ENCODE data around the gene KATNAL1.

Gene KATNAL1

DNA sequence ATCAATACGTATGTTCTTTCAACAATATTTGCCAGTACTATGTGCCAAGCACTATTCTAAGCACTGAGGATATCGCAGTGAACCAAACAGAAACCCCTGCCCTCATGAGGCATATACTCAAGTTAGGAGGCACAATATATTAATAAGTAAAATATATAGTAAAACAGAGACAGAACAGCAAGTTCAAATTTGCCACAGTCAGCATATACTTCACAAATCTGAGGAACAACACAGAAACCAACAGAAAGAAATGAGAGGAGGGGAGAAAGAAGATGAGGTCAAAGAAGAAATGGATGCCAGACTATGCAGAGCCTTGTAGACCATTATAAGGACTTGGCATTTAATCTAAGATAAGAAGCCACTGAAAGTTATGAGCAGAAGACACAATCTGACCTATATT, 59.9 kb downstream of the KATNAL1 start:
- no peak overlapping the region for H3K4me3 ChIP-seq (ENCODE audit: low read length)
- H3K4me1 ChIP-seq (ENCODE audit: control insufficient read depth, insufficient read depth, low read length) = no peaks in the 10 kb centered on the region
- H3K9me3 ChIP-seq (replicated peaks; ENCODE audit: low read length) = no peaks in the 10 kb centered on the region
- H3K4me2 ChIP-seq (ENCODE audit: low read length) = no peak overlapping the region
- H3K27me3 ChIP-seq (ENCODE audit: control insufficient read depth, insufficient read depth, low read length) = no peaks in the 10 kb centered on the region
- no peak overlapping the region for H3K9ac ChIP-seq (ENCODE audit: low read depth, low read length)
- H3K36me3 ChIP-seq (ENCODE audit: insufficient read depth, low read length) = peaks cover 4% of the 10 kb centered on the region

DNA sequence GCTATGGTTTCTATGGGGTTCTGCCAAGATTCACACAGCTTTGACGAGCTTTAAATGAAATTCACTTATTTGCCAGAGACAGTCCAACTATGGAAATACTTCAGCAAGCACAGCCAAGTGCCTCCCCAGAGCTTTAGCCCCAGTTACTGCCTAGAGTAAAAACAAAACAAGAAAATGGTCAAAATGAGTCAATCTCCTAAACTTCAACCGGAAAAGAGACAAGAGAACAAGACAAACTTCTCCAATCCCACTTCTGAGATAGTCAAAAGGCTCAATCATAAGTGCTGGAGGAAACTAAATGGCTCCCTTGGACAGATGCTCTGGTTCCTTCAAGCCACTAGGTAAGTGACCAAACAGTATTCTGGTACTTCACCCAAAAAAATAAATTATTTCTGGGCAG, 65.8 kb downstream of the KATNAL1 start:
- Histone ChIP-seq H3K9me3 (replicated peaks; ENCODE audit: low read length) (no peaks in the 10 kb centered on the region), H3K4me3 (ENCODE audit: low read length) (no peak overlapping the region), H3K4me1 (ENCODE audit: control insufficient read depth, insufficient read depth, low read length) (no peaks in the 10 kb centered on the region), H3K9ac (ENCODE audit: low read depth, low read length) (no peak overlapping the region), H3K27me3 (ENCODE audit: control insufficient read depth, insufficient read depth, low read length) (no peaks in the 10 kb centered on the region), H3K4me2 (ENCODE audit: low read length) (no peak overlapping the region), H3K36me3 (ENCODE audit: insufficient read depth, low read length) (peaks cover 11% of the 10 kb centered on the region)

DNA sequence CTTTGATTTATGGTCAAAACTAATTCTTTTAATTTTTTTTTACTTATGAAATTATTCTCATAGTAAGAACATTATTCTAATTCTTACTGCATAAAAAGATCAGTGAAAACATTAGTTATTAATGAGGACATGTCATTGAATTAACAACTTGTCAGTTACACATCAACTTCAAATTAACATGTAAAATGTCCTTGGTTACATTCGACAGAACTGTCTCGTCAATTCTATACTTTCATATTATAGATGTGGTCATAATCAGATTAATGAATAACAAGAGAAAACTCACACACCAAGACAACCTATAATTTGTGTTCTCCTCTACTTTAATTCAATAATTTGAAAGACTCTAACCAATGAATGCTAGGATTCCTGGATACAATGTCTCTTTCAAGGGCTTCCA, 66.7 kb downstream of the KATNAL1 start:
- H3K4me1 ChIP-seq (ENCODE audit: control insufficient read depth, insufficient read depth, low read length) = no peaks in the 10 kb centered on the region
- H3K9me3 ChIP-seq (replicated peaks; ENCODE audit: low read length) = no peaks in the 10 kb centered on the region
- H3K4me3 ChIP-seq (ENCODE audit: low read length) = no peak overlapping the region
- H3K36me3 ChIP-seq (ENCODE audit: insufficient read depth, low read length) = peaks cover 11% of the 10 kb centered on the region
- no peaks in the 10 kb centered on the region for H3K27me3 ChIP-seq (ENCODE audit: control insufficient read depth, insufficient read depth, low read length)
- no peak overlapping the region for H3K4me2 ChIP-seq (ENCODE audit: low read length)
- no peak overlapping the region for H3K9ac ChIP-seq (ENCODE audit: low read depth, low read length)

DNA sequence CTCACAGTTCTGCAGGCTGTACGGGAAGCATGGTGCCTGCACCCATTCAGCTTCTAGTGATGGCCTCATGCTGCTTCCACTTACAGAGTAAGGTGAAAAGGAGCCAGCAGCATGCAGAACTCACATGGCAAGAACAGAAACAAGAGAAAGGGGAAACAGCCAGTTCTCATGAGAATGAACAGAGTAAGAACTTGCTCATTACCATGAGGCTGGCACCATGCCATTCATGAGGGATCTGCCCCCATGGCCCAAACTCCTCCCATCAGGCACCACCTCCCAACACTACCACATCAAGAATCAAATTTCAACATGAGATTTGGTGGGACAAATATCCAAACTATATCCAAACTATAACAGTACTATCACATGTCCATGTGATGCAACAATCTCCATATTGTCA, 72.1 kb downstream of the KATNAL1 start:
- Histone ChIP-seq H3K36me3 (ENCODE audit: insufficient read depth, low read length) (peaks cover 32% of the 10 kb centered on the region), H3K4me3 (ENCODE audit: low read length) (no peak overlapping the region), H3K9ac (ENCODE audit: low read depth, low read length) (no peak overlapping the region), H3K9me3 (replicated peaks; ENCODE audit: low read length) (no peaks in the 10 kb centered on the region), H3K27me3 (ENCODE audit: control insufficient read depth, insufficient read depth, low read length) (no peaks in the 10 kb centered on the region), H3K4me2 (ENCODE audit: low read length) (no peak overlapping the region), H3K4me1 (ENCODE audit: control insufficient read depth, insufficient read depth, low read length) (no peaks in the 10 kb centered on the region)

DNA sequence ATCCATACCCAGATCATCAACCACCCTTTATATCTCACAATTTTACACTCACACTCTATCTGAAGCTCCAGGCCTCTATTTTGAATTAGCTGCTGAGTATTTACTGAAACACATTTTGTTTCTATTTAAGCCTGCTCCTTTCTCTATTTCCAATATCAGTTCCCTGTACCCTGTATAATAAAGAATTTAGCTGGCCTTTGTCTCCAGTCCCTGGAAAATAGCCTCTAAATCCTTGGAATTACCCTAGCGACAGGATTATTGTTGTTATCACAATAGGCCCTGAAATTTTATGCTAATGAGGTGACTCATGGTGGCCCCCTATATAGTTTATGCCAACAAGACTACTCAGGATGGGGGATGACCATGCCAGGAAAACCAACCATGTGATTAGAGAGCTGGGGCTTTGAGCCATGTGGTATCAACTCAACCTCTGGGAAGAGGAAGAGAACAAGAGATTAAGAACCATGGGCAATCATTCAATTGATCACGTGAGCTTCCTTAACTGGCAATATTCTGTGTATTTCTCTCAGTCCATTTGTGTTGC, 72.7 kb downstream of the KATNAL1 start:
- H3K36me3 ChIP-seq (ENCODE audit: insufficient read depth, low read length) = peaks cover 29% of the 10 kb centered on the region
- no peaks in the 10 kb centered on the region for H3K9me3 ChIP-seq (replicated peaks; ENCODE audit: low read length)
- H3K9ac ChIP-seq (ENCODE audit: low read depth, low read length) = no peak overlapping the region
- H3K27me3 ChIP-seq (ENCODE audit: control insufficient read depth, insufficient read depth, low read length) = no peaks in the 10 kb centered on the region
- H3K4me3 ChIP-seq (ENCODE audit: low read length) = no peak overlapping the region
- no peaks in the 10 kb centered on the region for H3K4me1 ChIP-seq (ENCODE audit: control insufficient read depth, insufficient read depth, low read length)
- H3K4me2 ChIP-seq (ENCODE audit: low read length) = no peak overlapping the region

DNA sequence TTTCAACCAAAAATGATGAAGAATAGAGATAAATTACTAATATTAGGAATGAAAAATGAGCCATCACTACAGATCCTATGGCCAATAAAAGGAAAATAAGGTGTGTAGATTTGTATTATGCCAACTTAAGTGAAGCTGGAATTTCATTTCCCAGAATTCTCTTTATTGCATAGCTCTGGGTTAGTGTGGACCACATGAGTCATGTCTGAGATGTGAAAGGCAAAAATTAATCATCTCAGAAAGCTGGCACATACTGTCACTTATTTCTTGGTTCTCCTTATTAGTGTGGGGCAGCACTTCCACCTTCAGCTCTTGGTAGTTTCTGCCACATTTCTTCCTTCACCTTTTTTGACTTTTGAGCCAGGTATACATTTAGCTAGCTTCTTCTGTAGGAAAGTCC, 82.6 kb downstream of the KATNAL1 start:
- Histone ChIP-seq H3K36me3 (ENCODE audit: insufficient read depth, low read length) (peaks cover 31% of the 10 kb centered on the region), H3K9ac (ENCODE audit: low read depth, low read length) (no peak overlapping the region), H3K9me3 (replicated peaks; ENCODE audit: low read length) (no peaks in the 10 kb centered on the region), H3K4me1 (ENCODE audit: control insufficient read depth, insufficient read depth, low read length) (no peaks in the 10 kb centered on the region), H3K4me2 (ENCODE audit: low read length) (no peak overlapping the region), H3K4me3 (ENCODE audit: low read length) (no peak overlapping the region), H3K27me3 (ENCODE audit: control insufficient read depth, insufficient read depth, low read length) (no peaks in the 10 kb centered on the region)

DNA sequence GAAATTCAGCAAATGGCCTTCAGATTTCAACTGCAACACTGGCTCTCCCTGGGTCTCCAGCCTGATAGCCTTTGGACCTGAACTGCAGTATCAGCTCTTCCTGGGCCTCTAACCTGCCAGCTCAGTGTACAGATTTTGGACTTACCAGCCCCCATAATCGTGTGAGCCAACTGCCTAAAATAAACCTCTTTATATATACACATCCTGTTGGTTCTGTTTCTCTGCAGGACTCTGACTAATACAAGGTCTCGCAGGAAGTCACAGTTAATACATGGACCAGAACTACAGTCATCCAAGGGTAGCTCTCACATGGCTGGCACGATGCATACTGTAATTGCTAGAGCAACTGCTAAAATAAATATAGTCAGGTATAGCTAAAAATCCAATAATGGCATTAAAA, 85.1 kb downstream of the KATNAL1 start:
- H3K4me3 ChIP-seq (ENCODE audit: low read length) = no peak overlapping the region
- H3K36me3 ChIP-seq (ENCODE audit: insufficient read depth, low read length) = peaks cover 18% of the 10 kb centered on the region
- no peaks in the 10 kb centered on the region for H3K27me3 ChIP-seq (ENCODE audit: control insufficient read depth, insufficient read depth, low read length)
- H3K9ac ChIP-seq (ENCODE audit: low read depth, low read length) = no peak overlapping the region
- no peaks in the 10 kb centered on the region for H3K4me1 ChIP-seq (ENCODE audit: control insufficient read depth, insufficient read depth, low read length)
- no peak overlapping the region for H3K4me2 ChIP-seq (ENCODE audit: low read length)
- H3K9me3 ChIP-seq (replicated peaks; ENCODE audit: low read length) = no peaks in the 10 kb centered on the region

DNA sequence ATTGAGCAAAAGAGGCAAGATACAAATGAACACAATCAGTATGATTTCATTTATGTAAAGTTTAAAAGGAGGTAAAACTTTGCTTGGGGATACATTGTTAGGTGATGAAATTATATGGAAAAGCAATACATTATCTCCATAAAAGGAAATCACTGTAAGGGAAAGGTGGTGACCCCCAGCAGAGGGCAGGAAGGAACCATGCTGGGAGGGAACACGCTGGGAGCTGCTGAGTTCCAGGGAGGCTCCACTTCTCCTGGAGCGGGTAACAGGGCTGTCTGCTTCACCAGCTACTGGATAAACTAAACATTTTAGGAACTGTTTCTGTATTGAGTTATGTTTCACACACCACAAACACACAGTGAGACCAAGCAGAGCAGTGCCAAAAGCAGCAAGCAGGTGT, 91.2 kb downstream of the KATNAL1 start:
- no peak overlapping the region for H3K4me2 ChIP-seq (ENCODE audit: low read length)
- H3K9me3 ChIP-seq (replicated peaks; ENCODE audit: low read length) = no peaks in the 10 kb centered on the region
- no peak overlapping the region for H3K4me3 ChIP-seq (ENCODE audit: low read length)
- no peaks in the 10 kb centered on the region for H3K4me1 ChIP-seq (ENCODE audit: control insufficient read depth, insufficient read depth, low read length)
- peaks cover 8% of the 10 kb centered on the region for H3K36me3 ChIP-seq (ENCODE audit: insufficient read depth, low read length)
- no peak overlapping the region for H3K9ac ChIP-seq (ENCODE audit: low read depth, low read length)
- no peaks in the 10 kb centered on the region for H3K27me3 ChIP-seq (ENCODE audit: control insufficient read depth, insufficient read depth, low read length)

DNA sequence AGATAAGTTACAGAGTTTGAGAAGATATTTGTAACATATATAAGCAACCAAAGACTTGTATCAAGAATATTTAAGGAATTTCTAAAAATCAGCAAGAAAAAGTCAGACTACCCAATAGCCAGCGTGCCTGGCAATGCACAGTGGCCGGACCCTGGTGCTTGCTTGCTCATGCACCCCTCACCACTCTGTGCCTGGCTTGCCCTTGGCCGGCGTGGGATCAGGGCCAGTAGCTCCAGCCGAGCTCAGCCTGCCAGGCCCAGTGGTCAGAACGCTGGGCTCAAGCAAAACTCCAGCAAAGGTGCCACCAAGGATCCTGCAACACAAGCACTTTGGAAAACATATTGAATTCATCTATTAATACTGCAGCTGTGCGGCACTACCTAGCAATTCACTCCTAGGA, 95.1 kb downstream of the KATNAL1 start:
- no peak overlapping the region for H3K4me3 ChIP-seq (ENCODE audit: low read length)

DNA sequence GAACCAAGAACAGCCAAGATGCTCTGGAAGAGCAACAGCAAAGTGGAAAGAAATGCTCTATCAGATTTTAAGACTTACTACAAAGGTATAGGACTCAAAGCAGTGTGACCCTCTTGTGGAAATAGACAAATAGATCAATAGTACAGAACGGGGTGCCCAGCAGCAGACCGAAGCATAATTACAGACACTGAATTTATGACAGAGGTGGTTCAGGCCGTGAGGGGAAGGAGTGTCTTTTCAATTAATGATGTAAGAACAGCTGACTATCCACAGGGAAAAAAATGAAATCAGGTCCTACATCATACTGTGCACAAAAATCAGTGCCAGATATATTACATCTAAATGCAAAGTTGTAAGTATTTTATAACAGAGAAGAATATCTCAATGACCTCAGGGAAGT, 95.6 kb downstream of the KATNAL1 start:
- Histone ChIP-seq H3K9ac (ENCODE audit: low read depth, low read length) (no peak overlapping the region), H3K9me3 (replicated peaks; ENCODE audit: low read length) (no peaks in the 10 kb centered on the region), H3K4me1 (ENCODE audit: control insufficient read depth, insufficient read depth, low read length) (no peaks in the 10 kb centered on the region), H3K27me3 (ENCODE audit: control insufficient read depth, insufficient read depth, low read length) (no peaks in the 10 kb centered on the region), H3K4me2 (ENCODE audit: low read length) (no peak overlapping the region), H3K4me3 (ENCODE audit: low read length) (no peak overlapping the region), H3K36me3 (ENCODE audit: insufficient read depth, low read length) (peaks cover 31% of the 10 kb centered on the region)

More for the DNA sequence above, 95.1 kb downstream of the KATNAL1 start:
- H3K4me1 ChIP-seq (ENCODE audit: control insufficient read depth, insufficient read depth, low read length) = no peaks in the 10 kb centered on the region
- H3K36me3 ChIP-seq (ENCODE audit: insufficient read depth, low read length) = peaks cover 27% of the 10 kb centered on the region
- H3K9me3 ChIP-seq (replicated peaks; ENCODE audit: low read length) = no peaks in the 10 kb centered on the region
- H3K27me3 ChIP-seq (ENCODE audit: control insufficient read depth, insufficient read depth, low read length) = no peaks in the 10 kb centered on the region
- H3K9ac ChIP-seq (ENCODE audit: low read depth, low read length) = no peak overlapping the region
- H3K4me2 ChIP-seq (ENCODE audit: low read length) = no peak overlapping the region

DNA sequence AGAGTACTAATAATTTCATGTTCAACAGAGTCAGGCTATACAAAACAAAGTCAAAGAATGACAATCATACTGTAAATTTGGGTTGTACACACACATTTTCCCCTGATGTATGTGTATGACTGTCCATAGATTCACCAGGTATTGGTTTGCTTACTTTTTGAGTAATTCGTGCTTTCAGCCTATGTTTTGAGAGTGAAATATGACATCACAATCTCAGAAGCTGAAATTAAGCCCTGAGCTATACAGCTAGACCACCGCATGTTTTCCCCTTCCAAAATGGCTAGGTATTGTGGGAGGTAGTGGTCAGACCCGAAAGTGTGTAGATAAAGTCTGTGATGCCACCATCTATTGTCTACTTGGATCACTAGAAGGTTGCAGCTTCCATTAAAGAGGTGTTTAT, 102.8 kb downstream of the KATNAL1 start:
- no peaks in the 10 kb centered on the region for H3K4me1 ChIP-seq (ENCODE audit: control insufficient read depth, insufficient read depth, low read length)
- peaks cover 39% of the 10 kb centered on the region for H3K36me3 ChIP-seq (ENCODE audit: insufficient read depth, low read length)
- no peaks in the 10 kb centered on the region for H3K27me3 ChIP-seq (ENCODE audit: control insufficient read depth, insufficient read depth, low read length)
- H3K9me3 ChIP-seq (replicated peaks; ENCODE audit: low read length) = no peaks in the 10 kb centered on the region
- H3K9ac ChIP-seq (ENCODE audit: low read depth, low read length) = no peak overlapping the region
- H3K4me3 ChIP-seq (ENCODE audit: low read length) = no peak overlapping the region
- H3K4me2 ChIP-seq (ENCODE audit: low read length) = no peak overlapping the region

DNA sequence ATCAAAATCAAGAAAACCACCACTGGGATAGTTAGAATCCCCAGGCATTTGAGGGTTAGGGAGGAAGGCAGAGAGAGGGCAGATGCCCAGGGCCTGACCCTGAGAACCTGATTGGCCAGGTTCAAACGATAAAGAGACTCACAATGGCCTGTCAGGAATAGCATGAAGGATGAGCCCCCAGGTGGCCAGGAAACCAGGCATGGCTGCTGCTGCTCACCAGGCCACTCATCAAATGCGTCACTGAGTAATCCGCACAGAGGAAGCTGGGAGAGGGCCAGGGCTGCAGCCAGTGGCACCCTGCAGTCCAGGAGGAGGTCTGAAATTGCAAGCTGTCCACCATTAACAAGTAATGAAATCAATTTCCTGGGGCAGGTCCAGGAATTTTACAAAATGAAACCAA, 111.3 kb downstream of the KATNAL1 start:
- no peak overlapping the region for H3K4me2 ChIP-seq (ENCODE audit: low read length)
- H3K4me3 ChIP-seq (ENCODE audit: low read length) = no peak overlapping the region
- no peaks in the 10 kb centered on the region for H3K27me3 ChIP-seq (ENCODE audit: control insufficient read depth, insufficient read depth, low read length)
- peaks cover 8% of the 10 kb centered on the region for H3K4me1 ChIP-seq (ENCODE audit: control insufficient read depth, insufficient read depth, low read length)
- no peak overlapping the region for H3K9ac ChIP-seq (ENCODE audit: low read depth, low read length)
- no peaks in the 10 kb centered on the region for H3K9me3 ChIP-seq (replicated peaks; ENCODE audit: low read length)
- H3K36me3 ChIP-seq (ENCODE audit: insufficient read depth, low read length) = no peaks in the 10 kb centered on the region

Data from skeletal muscle satellite cell (primary cell).